GM12801 (cell line): ENCODE results near the gene NRAS.

Experiments
- CTCF ChIP-seq: IDR thresholded peaks from one replicate; pipeline ENCODE4 v1.5.1; 2011; ENCODE audit warnings: control low read depth; ENCODE audit not compliant: insufficient read length; ENCODE audit errors: extremely low read depth

Gene NRAS

GRCh38 chr1:114716304-114717170 is at the start of gene NRAS:
Gene NRAS (minus strand): TSS chr1:114716771. CDS start chr1:114716160, 611 bp downstream.
- no peak for TF ChIP-seq CTCF

GRCh38 chr1:114764689-114765088 is 48.1 kb upstream of the NRAS start:
- no peak for TF ChIP-seq CTCF

DNA sequence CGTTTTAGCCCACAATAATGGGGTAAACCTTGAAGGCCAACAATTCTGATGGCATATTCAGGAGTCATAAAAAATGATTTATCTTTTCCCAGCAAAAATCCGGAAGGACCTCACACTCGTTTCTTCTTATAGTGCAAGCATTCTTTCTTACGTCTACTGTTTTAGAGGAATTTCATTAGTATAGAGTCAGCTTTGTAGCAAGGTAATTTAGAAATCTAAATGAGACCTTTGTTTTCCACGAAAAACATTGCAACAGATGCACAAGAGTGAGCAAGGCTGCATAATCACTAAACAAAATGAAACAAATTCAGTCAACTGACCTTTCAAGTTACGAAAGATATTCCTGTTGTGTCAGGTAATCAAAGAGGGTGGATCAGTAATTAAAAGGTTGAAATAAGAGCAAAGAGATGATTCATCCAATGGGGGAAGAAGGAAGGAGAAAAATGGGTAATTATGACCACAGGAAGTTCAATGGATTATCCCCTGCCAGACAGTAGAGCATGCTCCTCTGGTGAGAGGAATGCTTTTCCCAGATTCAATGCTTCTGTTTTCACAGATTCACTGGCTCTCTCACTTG is 41.8 kb upstream of the NRAS start:
- no peak for TF ChIP-seq CTCF

GRCh38 chr1:114757455-114758255 is 41.1 kb upstream of the NRAS start, which contains the start of gene CSDE1:
Gene CSDE1 (minus strand): TSS chr1:114757984. CDS start chr1:114739890, 18,094 bp downstream.
- no peak for TF ChIP-seq CTCF

- TF ChIP-seq CTCF, result no peak
Observed at GRCh38 chr1:114756949-114757454, 40.4 kb upstream of the NRAS start.

DNA sequence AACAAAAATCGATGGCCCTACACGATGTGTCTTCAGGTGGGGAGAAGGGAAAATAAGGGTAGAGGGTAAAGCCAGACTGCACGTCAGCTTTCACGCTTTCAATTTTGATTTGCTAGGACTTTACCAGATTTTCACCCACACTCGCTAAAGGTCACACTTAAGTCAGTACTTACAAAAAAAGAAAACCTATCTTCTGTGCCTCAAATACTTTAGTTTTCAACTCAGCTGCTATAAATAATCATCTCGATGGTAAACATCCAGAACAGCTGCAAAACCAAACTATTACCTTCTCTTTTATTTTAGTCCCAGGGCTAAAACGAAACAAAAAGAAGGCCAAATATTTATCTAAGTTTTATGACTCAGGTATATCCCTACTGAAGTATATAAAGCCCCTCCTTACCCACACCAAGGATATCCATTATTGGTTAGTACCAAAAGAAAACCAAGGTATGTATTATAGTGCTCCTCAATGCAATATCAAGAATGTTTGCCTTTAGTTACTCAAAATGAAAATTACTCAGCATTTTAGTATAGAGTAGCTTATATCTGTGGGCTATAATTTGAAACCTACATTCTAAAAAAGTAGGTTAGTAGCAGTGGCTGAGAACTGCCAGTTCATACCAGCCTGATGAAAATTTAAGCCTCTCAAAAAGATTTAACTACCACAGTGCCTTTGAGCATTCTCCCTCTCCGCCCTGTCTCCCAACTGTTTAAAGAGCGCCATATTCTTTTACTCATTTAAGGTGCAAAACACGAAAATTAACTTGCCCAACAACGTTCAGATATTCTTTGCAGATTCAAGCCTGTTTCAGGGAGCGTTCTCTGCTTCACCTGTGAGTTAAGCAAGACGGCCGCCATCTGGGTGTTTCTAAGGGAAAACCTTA is 39.7 kb upstream of the NRAS start:
- TF ChIP-seq CTCF, result no peak
